GM12878 (cell line): ENCODE results near the gene RAB23. TPM values are rescaled to one million over a fixed set of nuclear protein-coding genes. Genes with fewer than 3 reads are reported as not detected.

Experiments used
- ATAC-seq: fragments of 200-7000 bp; cut with Tn5 transposase; 3 replicates; pipeline ENCODE4 v1.9.1; 2020; ENCODE audit warnings: mild to moderate bottlenecking, moderate library complexity
- BruUV-seq: library from RNA; stranded (reverse); fragments of 400-500 nt; replicated peaks from 2 replicates; lab custom pipeline; 2021; lab: Mats Ljungman, UMichigan
- CTCF ChIA-PET: fragments of 300-600 bp; sonication (Branson Sonifier 250); formaldehyde crosslinking; extraction: SDS; loops from one replicate; lab custom pipeline; 2021; ENCODE audit warnings: inconsistent platforms; lab: Yijun Ruan, JAX
- POLR2A ChIA-PET: fragments of 350-600 bp; formaldehyde crosslinking; extraction: SDS; loops from one replicate; lab custom pipeline; 2021; ENCODE audit warnings: inconsistent platforms; lab: Charles Lee
- RAD21 ChIA-PET: fragments of 300-600 bp; sonication (Branson Sonifier 250); formaldehyde crosslinking; loops from one replicate; lab custom pipeline; 2023; ENCODE audit warnings: antibody characterized with exemption; ENCODE audit not compliant: unreplicated experiment; lab: Charles Lee
- SMC1A ChIA-PET: fragments of 300-600 bp; sonication (Branson Sonifier 250); formaldehyde crosslinking; loops from one replicate; lab custom pipeline; 2023; ENCODE audit not compliant: unreplicated experiment, uncharacterized antibody; lab: Charles Lee
- DNase-seq: peaks from one replicate; pipeline ENCODE4 v3.0.0-alpha.2; 2011; ENCODE audit warnings: low read depth, low spot score
- FAIRE-seq: peaks from 3 replicates; lab custom pipeline; 2011; peaks lifted over from hg19 to GRCh38; lab: Jason Lieb, UNC
- H2AFZ ChIP-seq: 2 replicates; pipeline ENCODE4 v1.6.0; 2011; ENCODE audit warnings: low read depth, low read length, control low read depth; ENCODE audit not compliant: control insufficient read depth
- H3K27ac ChIP-seq: 2 replicates; pipeline ENCODE4 v1.5.1; 2011; ENCODE audit warnings: control low read depth; ENCODE audit not compliant: control insufficient read depth, insufficient read depth
- H3K27me3 ChIP-seq, 2 experiments: replicated peaks in 1 of 2; 2 replicates each; pipeline versions ENCODE4 v1.6.0 to v1.6.1; 2011; ENCODE audit warnings: low read length in 1 of 2; ENCODE audit not compliant: control insufficient read depth in 2 of 2, insufficient read depth in 2 of 2
- H3K36me3 ChIP-seq, 2 experiments: 2 replicates each; pipeline ENCODE4 v1.5.1; 2011; ENCODE audit warnings: low read length in 1 of 2; ENCODE audit not compliant: control insufficient read depth in 2 of 2, insufficient read depth in 2 of 2
- H3K4me1 ChIP-seq: 2 replicates; pipeline ENCODE4 v1.6.1; 2011; ENCODE audit warnings: mild to moderate bottlenecking, low read length, moderate library complexity, mixed read lengths; ENCODE audit not compliant: control insufficient read depth, insufficient read depth
- H3K4me2 ChIP-seq: 2 replicates; pipeline ENCODE4 v1.6.0; 2011; ENCODE audit warnings: control low read depth; ENCODE audit not compliant: control insufficient read depth, insufficient read depth
- H3K4me3 ChIP-seq: fragments of 200-600 bp; sonication (generic); 2 replicates; pipeline ENCODE4 v1.5.1; 2016
- H3K79me2 ChIP-seq: 2 replicates; pipeline ENCODE4 v1.6.0; 2011; ENCODE audit warnings: low read length; ENCODE audit not compliant: control insufficient read depth, insufficient read depth
- H3K9ac ChIP-seq: 2 replicates; pipeline ENCODE4 v1.8.0; 2011; ENCODE audit warnings: low read length, control low read depth, mixed read lengths; ENCODE audit not compliant: control insufficient read depth, insufficient read depth
- H3K9me3 ChIP-seq: replicated peaks from 3 replicates; pipeline ENCODE4 v1.5.1; 2011; ENCODE audit warnings: mild to moderate bottlenecking, low read length; ENCODE audit not compliant: control insufficient read depth, insufficient read depth
- H4K20me1 ChIP-seq: 2 replicates; pipeline ENCODE4 v1.6.0; 2011; ENCODE audit not compliant: control insufficient read depth, insufficient read depth
- CHD2 ChIP-seq: IDR thresholded peaks from 2 replicates; pipeline ENCODE4 v1.6.1; 2011; ENCODE audit warnings: low read depth, low read length, improper control_type of control experiment, borderline replicate concordance
- FOXM1 ChIP-seq: IDR thresholded peaks from 2 replicates; pipeline ENCODE4 v1.6.1; 2012; ENCODE audit warnings: low read depth, mild to moderate bottlenecking, inconsistent platforms, low read length, moderate library complexity
- NFIC ChIP-seq: IDR thresholded peaks from 2 replicates; pipeline ENCODE4 v1.6.1; 2012; ENCODE audit warnings: low read depth, mild to moderate bottlenecking, inconsistent platforms, low read length, moderate library complexity
- SMAD1 ChIP-seq: fragments of 450-650 bp; IDR thresholded peaks from 2 replicates; pipeline ENCODE4 v1.6.1; 2018; ENCODE audit warnings: mild to moderate bottlenecking, low read depth; ENCODE audit not compliant: partially characterized antibody
- TAF1 ChIP-seq: IDR thresholded peaks from 2 replicates; pipeline ENCODE4 v1.6.1; 2011; ENCODE audit warnings: mild to moderate bottlenecking, low read depth, low read length, borderline replicate concordance
- WRNIP1 ChIP-seq: IDR thresholded peaks from 2 replicates; pipeline ENCODE4 v1.6.1; 2011; ENCODE audit warnings: low read depth, low read length, improper control_type of control experiment, borderline replicate concordance
- WGBS: methylation state at CpG from one replicate; pipeline ENCODE4 v1.1.6; 2016; ENCODE audit warnings: low lambda C conversion rate; ENCODE audit not compliant: insufficient replicate concordance, insufficient coverage; ENCODE audit errors: missing lambda C conversion rate; 5-methylcytosine and 5-hydroxymethylcytosine counted together
- in situ Hi-C: fragments of 300-500 bp; cut with MboI; formaldehyde crosslinking; loops from 9 replicates; pipeline ENCODE4 v1.14.3; 2018; ENCODE audit warnings: mixed read lengths
- intact Hi-C: fragments of 100-400 bp; cut with micrococcal nuclease; formaldehyde crosslinking; loops from one replicate; pipeline ENCODE4 v1.14.2; 2022; ENCODE audit not compliant: unreplicated experiment
- polyA plus RNA-seq, 11 experiments: library from polyadenylated mRNA; depleted of rRNA in 4 of 11; unstranded in 6 of 11; stranded (reverse) in 5 of 11; fragments of >200 nt; fragmentation: Nextera tagmentation in 4 of 11; fragmentation: Illumina TruSeq in 1 of 11; extraction: Ambion mirVana in 4 of 11; extraction: Trizol in 1 of 11; gene quantifications; 1 replicate in 1 of 11; 2 replicates in 10 of 11; pipeline versions ENCODE4 v1.2.1 to v1.2.3, GENCODE V29; 2011 to 2016; ENCODE audit warnings: inconsistent platforms in 2 of 11, missing spikeins in 2 of 11, low read depth in 1 of 11
- total RNA-seq, 4 experiments: library from RNA; depleted of rRNA in 3 of 4; stranded (reverse); fragments of >200 nt in 3 of 4; fragmentation: Illumina TruSeq in 1 of 4; extraction: Trizol in 1 of 4; gene quantifications; 2 replicates each; pipeline versions ENCODE4 v1.2.1 to v1.2.3, GENCODE V29; 2013 to 2021
- TF ChIP-seq, protein P1 (sequence below): fragments of 450-650 bp; IDR thresholded peaks from 2 replicates; pipeline ENCODE4 v1.6.1; 2017; ENCODE audit warnings: low read depth, mild to moderate bottlenecking, moderate library complexity
- TF ChIP-seq, protein P2 (sequence below): fragments of 150-350 bp; IDR thresholded peaks from 2 replicates; pipeline ENCODE4 v1.6.1; 2014; ENCODE audit warnings: mild to moderate bottlenecking, low read depth, low read length

Gene RAB23
- total and polyA plus RNA-seq, 10 of the 15 experiments (the other 5 are each of a cell fraction or from before 2014, with no cell fraction given) = 0.80 to 6.0 (median 3.1) TPM

DNA sequence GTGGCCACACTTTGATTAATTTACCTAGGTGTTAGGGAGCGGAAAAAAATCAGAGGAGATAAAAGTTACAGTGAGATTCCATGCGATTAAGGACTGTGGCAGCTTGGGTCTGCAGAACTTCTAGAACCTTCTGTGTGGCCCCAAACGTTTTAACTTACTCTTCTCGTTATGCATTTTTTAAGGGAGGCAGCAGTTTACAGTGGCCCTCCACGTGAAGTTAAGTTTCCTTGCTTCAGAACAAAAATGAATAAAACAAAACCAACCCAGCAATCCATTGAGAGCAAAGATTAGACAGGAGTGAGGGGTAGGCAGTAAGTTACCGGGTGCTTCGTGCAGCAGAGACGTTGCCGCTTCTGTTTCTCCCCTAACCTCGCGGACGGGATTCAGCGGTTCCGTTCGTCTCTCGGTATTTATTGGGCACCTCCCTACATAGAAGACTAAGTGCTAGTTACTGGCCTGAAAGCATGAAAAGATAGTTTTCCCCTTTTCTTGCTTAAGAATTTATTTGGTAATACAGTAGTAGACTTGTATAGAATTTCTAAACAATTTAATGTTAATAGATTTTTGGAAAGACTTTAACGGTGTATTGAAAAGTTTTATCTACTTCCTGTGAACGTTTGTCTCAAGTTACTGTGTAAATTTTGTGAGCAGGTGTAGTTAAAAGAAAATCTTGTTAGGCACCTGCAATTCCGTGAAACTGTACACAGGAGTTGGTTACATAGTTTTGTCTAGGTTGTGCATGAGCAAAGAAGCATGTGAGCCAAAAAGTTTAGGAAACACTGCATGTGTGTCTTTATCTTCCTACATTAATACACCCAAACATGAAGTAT lies 48.8 kb downstream of the RAB23 start:
- no peak for DNase-seq
- ChIA-PET POLR2A (interaction anchor here (1.0 to 1.3 kb wide), 4 partner anchors 10 to 49 kb away, joined by 3 to 5 read pairs (median 4); partner anchors contain the start of gene RAB23), RAD21 (interaction anchor here (1.3 to 1.7 kb wide), 4 partner anchors 84 to 269 kb away, joined by 3 to 6 read pairs (median 4); partner anchors contain the start of gene PRIM2), CTCF (interaction anchor here (0.8 to 2.8 kb wide), 4 partner anchors 9 to 288 kb away, joined by 3 to 11 read pairs (median 4); no protein-coding TSS in a partner anchor), SMC1A (interaction anchor here (0.6 to 2.0 kb wide), 5 partner anchors 21 to 269 kb away, joined by 3 to 6 read pairs (median 4); no protein-coding TSS in a partner anchor)
- peak; percentile 31 for FAIRE-seq
- ATAC-seq = peak; percentile 38
- Histone ChIP-seq H3K36me3 (peaks cover 0 to 5% of the 10 kb centered on the region in 2 experiments; a peak in 3 of 4 replicates), H3K4me3 (peak overlapping the region; percentile 84), H4K20me1 (no peaks in the 10 kb centered on the region), H3K27me3 (no peaks in the 10 kb centered on the region), H3K9me3 (no peaks in the 10 kb centered on the region), H3K27ac (peak overlapping the region; percentile 86), H3K79me2 (peaks cover 59% of the 10 kb centered on the region), H3K4me2 (peak overlapping the region; percentile 93), H3K9ac (peak overlapping the region; percentile 73), H3K4me1 (no peaks in the 10 kb centered on the region), H2AFZ (peak overlapping the region; percentile 79)
- under 1% methylated on average over 19 of the region's 19 CpGs for WGBS
- TF ChIP-seq FOXM1 (0 out of 2 replicates have a peak, but pooled peaks have one; percentile 53), CHD2 (no peak), TAF1 (0 out of 2 replicates have a peak, but pooled peaks have one; percentile 16), WRNIP1 (no peak), SMAD1 (peak; percentile 13), NFIC (0 out of 2 replicates have a peak, but pooled peaks have one; percentile 46)
- TF ChIP-seq, protein P1, sequence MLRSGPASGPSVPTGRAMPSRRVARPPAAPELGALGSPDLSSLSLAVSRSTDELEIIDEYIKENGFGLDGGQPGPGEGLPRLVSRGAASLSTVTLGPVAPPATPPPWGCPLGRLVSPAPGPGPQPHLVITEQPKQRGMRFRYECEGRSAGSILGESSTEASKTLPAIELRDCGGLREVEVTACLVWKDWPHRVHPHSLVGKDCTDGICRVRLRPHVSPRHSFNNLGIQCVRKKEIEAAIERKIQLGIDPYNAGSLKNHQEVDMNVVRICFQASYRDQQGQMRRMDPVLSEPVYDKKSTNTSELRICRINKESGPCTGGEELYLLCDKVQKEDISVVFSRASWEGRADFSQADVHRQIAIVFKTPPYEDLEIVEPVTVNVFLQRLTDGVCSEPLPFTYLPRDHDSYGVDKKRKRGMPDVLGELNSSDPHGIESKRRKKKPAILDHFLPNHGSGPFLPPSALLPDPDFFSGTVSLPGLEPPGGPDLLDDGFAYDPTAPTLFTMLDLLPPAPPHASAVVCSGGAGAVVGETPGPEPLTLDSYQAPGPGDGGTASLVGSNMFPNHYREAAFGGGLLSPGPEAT = 0 out of 2 replicates have a peak, but pooled peaks have one; percentile 9
- TF ChIP-seq, protein P2, sequence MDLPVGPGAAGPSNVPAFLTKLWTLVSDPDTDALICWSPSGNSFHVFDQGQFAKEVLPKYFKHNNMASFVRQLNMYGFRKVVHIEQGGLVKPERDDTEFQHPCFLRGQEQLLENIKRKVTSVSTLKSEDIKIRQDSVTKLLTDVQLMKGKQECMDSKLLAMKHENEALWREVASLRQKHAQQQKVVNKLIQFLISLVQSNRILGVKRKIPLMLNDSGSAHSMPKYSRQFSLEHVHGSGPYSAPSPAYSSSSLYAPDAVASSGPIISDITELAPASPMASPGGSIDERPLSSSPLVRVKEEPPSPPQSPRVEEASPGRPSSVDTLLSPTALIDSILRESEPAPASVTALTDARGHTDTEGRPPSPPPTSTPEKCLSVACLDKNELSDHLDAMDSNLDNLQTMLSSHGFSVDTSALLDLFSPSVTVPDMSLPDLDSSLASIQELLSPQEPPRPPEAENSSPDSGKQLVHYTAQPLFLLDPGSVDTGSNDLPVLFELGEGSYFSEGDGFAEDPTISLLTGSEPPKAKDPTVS = peak; percentile 58; the same call in 1 of the 2 replicates
- intact Hi-C loops = loop anchor here (2.0 to 5.0 kb wide), 6 partner anchors 50 to 271 kb away; partner anchors contain the start of genes BEND6, PRIM2, RAB23 and ZNF451
- in situ Hi-C loops = loop anchor here (10.0 kb wide), 1 partner anchor 142 kb away; the partner anchor contains the start of gene PRIM2
- no TSS peak for BruUV-seq
